DMS114 treated with DMSO at 0.1 percent for 48 hours (cell line): ENCODE data around the gene EEF1G.
"Not testable (repeated sequence)": the region's sequence is repeated elsewhere in the genome, so short reads cannot be mapped to it uniquely, and the experiment has no call there.

Experiments used
- DNase-seq: peaks from one replicate; lab custom pipeline; 2025; ENCODE audit not compliant: unreplicated experiment; lab: John Stamatoyannopoulos, UW

The EEF1G gene

GRCh38 chr11:62578541-62578940, 4.8 kb upstream of the EEF1G start:
- DNase-seq = no peak

GRCh38 chr11:62577046-62577714, 3.5 kb upstream of the EEF1G start:
- no peak for DNase-seq

- no peak for DNase-seq
These were observed 2.1 kb upstream of the EEF1G start for GRCh38 chr11:62575837-62576236.

DNA sequence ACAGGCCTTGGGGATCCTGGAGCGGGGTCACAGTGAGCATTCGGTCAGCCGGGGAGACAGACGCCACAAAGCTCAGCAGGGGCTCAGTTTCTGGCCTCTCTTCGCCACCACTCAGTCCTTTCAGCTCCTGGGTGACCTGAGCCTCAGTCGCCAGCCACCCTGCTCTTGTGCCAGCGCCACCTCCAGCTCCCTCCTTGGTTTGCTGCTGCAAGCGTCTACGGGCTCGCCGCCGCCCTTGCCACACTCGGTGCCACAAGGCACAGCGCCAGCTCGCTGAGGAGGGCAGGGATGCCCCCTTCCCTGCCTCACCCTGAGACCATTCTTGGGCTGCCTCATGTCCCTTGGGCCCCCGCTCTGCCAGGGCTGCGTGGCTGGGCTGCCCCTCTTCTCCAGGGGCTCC, 1.5 kb upstream of the EEF1G start:
- DNase-seq = no peak

GRCh38 chr11:62574363-62575071, 826 bp upstream of the EEF1G start:
- DNase-seq = no peak

DNA sequence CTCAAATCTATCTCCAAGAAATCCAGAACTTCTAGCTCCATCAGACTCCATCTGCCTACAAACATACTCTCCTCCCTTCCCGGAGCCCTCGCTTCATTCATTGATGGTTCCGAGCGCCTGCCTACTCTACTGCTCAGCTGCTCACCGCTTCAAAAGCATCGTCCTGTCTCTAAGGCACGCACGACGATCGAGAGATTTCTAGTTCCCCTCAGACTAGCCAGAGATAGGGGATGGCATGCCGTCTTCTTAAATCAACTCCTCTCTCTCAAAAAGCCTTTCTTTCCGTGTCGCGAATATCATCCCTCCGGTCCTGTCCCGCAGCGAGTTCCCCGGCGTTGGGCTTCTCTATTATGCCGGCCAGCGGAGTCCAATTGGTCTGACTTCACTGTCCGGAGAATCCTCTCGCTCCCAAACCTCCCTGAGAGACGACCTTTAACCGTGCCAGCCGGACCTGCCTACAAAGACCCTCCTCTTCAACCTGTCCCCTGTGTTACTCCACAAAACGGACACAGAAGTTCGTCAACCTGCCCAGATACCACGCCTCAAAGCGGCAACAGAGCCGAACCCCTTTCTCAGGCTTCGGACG, 592 bp downstream of the EEF1G start:
- DNase-seq = no peak

- DNase-seq = no peak
These were observed 1.3 kb downstream of the EEF1G start for GRCh38 chr11:62572431-62572830.

DNA sequence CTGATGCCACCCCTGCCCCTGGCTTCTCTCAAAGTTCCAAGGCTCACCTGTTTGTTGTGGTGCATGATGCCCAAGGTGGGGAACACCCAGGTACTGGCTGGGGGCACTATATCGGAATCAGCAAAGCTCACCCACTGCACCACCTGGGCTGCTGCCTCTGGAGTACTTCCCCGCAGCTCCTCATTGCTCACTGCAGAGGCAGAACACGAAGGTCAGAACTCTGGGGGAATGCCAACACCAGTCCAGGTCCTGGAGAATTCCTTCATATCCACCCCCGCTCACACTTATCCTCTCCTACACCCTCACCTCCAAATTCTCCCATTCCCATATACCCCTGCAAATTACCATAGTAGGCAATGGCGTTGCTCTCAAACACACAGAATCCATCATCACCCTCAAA, 2.2 kb downstream of the EEF1G start:
- DNase-seq = not testable (repeated sequence)

GRCh38 chr11:62570903-62571302, 2.8 kb downstream of the EEF1G start:
- not testable (repeated sequence) for DNase-seq

DNA sequence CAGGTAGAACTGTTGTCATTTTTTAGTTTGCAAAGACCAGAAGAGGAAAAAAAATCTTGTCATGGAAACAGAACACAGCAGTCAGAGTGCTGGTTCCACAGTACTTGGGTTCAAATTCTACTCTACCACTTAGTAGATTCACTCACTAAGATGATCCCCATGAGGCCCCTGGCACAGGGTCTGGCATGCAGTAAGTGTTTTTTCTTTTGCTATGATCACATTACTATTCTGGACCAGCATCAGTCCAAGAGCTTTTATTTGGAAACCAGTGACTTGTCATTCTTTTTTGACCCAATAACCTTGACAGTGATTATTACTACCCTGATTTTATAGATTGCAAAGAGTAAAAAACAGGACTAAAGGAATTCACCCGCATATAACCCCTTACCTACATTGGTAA, 4.1 kb downstream of the EEF1G start:
- no peak for DNase-seq

GRCh38 chr11:62567018-62567633, 6.6 kb downstream of the EEF1G start:
- DNase-seq = no peak

DNA sequence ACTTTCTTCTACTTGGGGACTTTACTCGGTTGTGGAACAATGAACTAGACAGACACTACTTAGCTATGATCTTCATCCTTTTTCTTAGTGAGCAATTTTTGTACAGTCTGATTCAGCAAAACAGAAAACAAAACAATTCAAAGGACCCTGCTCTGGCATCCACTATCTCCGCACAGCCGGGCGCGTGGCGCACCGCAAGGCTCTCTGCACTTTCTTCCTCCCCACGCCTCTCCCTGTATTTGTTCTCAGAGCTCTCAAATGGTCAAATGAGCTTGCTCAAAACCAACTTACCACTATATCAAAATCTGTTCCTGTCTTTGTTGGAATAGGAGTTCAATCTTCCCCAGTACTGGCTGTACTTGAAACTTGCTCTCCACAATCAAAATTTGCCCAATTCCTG, 7.4 kb downstream of the EEF1G start:
- DNase-seq = no peak

DNA sequence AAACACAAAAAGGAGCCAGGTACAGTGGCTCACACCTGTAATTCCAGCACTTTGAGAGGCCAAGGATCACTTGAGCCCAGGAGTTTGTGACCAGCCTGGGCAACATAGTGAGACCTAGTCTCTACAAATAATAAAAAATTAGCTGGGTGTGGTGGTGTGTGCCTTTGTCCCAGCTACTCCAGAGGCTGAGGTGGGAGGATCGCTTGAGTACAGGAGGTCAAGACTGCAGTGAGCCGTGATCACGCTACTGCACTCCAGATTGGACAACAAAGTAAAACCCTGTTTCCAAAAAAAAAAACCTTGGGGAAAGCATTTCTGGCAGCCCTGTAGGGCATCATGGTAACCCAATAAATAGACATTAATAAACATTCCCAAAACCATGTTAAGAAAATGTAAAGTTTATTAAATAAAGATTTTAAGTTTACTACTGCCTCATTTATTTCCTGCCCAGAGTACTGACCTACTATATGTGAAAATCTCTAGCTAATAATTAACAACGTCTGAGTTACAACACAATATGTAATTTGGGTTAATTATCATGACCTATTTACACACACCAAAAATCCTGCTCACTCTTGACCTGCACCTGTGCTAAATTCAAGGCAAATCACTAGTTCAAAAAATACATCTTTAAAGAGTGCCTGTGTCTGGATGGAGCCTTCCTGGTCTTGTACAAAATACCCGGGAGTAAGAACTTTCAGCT, 8.4 kb downstream of the EEF1G start:
- no peak for DNase-seq

- not testable (repeated sequence) for DNase-seq
These were observed 11.9 kb downstream of the EEF1G start for GRCh38 chr11:62561677-62562230.

- peak; percentile 74 for DNase-seq
These were observed 13.1 kb downstream of the EEF1G start for GRCh38 chr11:62560566-62561103.

DNA sequence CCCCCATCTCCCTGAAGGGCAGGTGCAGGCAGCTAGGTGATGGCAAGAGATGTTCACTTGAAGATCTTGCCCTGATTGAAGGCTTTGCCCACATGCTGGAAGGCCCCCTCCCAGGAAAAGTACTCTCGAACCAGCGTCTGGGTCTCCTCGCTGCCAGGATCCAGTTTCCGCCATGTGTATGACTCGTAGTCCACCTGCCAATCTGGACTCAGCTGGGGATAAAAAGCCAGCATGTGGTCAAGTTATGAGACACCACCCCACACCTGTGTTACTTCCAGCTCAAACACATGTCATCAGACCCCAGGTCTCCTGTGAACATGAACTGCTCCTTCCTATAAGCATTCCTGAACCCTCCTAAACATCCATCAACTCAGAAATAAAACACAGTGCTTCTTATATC, 14.1 kb downstream of the EEF1G start:
- not testable (repeated sequence) for DNase-seq

DNA sequence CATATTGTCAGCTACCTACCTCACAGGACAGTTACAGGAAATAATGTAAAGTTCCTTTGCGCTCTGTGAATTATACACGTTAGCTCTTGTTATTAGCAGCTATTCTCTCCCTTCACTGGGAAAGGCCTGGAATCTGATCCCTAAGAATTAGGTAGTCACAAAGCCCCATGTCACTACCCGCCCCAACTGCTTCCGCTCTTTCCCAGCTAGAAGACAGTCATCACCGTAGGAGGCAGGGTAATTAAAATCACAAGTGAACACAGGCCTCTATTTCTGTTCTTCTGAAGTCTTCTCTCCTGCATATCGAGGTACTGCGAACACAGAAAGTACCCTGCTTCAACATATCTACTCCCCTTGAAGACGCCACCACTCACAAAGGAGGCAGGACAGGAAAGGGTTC, 14.5 kb downstream of the EEF1G start:
- DNase-seq = no peak

DNA sequence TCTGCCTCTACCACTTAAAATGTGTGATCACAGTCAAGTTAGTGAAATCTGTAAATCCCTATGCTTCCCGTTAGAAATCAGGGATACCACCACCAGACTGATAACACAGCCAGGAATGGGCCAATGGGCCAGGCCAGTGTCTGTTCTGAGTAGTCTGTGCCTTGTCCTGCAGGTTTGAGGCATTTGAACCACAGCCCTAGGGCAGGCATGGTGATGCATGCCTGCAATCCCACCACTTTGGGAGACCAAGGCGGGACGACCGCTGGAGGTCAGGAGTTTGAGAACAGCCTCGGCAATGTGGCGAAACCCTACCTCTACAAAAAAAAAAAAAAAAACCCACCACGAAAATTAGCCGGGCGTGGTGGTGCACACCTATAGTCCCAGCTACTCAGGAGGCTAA, 15.0 kb downstream of the EEF1G start:
- no peak for DNase-seq

GRCh38 chr11:62556875-62557631, 16.6 kb downstream of the EEF1G start:
- no peak for DNase-seq
